Fibroblast of skin of back (primary cell): ENCODE results near the gene ZMPSTE24.
A peak's percentile ranks its signal among the peaks of the same experiment; 100 is the strongest.

Source experiments
- DNase-seq: peaks from one replicate; pipeline ENCODE4 v3.0.0-alpha.2; 2013

Gene ZMPSTE24

GRCh38 chr1:40305451-40305850, 47.4 kb downstream of the ZMPSTE24 start:
- DNase-seq, result no peak

GRCh38 chr1:40305871-40306270, 47.8 kb downstream of the ZMPSTE24 start:
- DNase-seq, result no peak

GRCh38 chr1:40306296-40306695, 48.3 kb downstream of the ZMPSTE24 start:
- no peak for DNase-seq

- no peak for DNase-seq
Observed at GRCh38 chr1:40307186-40307585, 49.1 kb downstream of the ZMPSTE24 start.

- no peak for DNase-seq
Observed at GRCh38 chr1:40308036-40308727, 50.1 kb downstream of the ZMPSTE24 start.

GRCh38 chr1:40309374-40310128, 51.5 kb downstream of the ZMPSTE24 start:
- DNase-seq, result no peak

- no peak for DNase-seq
Observed at GRCh38 chr1:40310129-40310461, 52.1 kb downstream of the ZMPSTE24 start.

- DNase-seq, result no peak
Observed at GRCh38 chr1:40310983-40311642, 53.1 kb downstream of the ZMPSTE24 start.

GRCh38 chr1:40311692-40312091, 53.7 kb downstream of the ZMPSTE24 start:
- no peak for DNase-seq

GRCh38 chr1:40312238-40313205, 54.5 kb downstream of the ZMPSTE24 start:
- no peak for DNase-seq

GRCh38 chr1:40313329-40313957, 55.4 kb downstream of the ZMPSTE24 start:
- peak; percentile 75 for DNase-seq

GRCh38 chr1:40313958-40314720, 56.1 kb downstream of the ZMPSTE24 start:
- no peak for DNase-seq

GRCh38 chr1:40314721-40315238, 56.7 kb downstream of the ZMPSTE24 start:
- no peak for DNase-seq

GRCh38 chr1:40315239-40315794, 57.3 kb downstream of the ZMPSTE24 start:
- DNase-seq, result peak; percentile 76

- DNase-seq, result no peak
Observed at GRCh38 chr1:40315795-40316594, 58.0 kb downstream of the ZMPSTE24 start.

GRCh38 chr1:40316595-40317393, 58.8 kb downstream of the ZMPSTE24 start, which contains the start of gene COL9A2:
TSS of gene COL9A2 (minus strand) at chr1:40317286. CDS start at chr1:40317197, 89 bp downstream.
- DNase-seq, result no peak

GRCh38 chr1:40317394-40318074, 59.5 kb downstream of the ZMPSTE24 start:
- no peak for DNase-seq

- DNase-seq, result no peak
Observed at GRCh38 chr1:40318476-40318875, 60.4 kb downstream of the ZMPSTE24 start.
